GM18526 (cell line): ENCODE measurements around the gene KIZ.

ENCODE experiments used
- POLR2A ChIP-seq: IDR thresholded peaks from 3 replicates; pipeline ENCODE4 v1.6.1; 2011; ENCODE audit not compliant: insufficient read length; ENCODE audit errors: extremely low read depth

The KIZ gene

DNA sequence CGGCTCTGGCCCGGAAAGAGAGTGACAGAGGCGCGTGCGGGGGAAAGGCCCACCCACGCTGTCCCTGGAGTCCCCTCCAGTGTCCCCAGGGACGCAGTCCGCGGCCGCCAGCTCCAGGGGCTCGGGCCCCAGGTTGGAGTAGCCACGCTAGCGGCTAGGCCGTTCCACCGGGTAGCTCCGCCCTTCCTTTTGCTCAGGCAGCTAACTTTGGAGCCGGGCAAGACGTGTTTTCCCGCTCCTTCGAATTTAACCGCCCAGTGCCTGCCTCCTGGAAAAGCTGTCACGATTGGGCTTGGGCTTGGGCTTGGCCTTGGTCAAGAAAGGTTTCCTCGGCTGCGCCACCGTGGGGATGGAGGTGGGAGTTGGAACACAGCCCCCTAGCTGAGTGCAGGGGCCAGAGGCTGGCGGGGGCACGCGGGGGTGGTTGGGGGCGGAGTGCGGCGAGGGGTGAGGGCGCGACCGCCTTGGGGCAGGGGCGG, 24.4 kb upstream of the KIZ start:
- TF ChIP-seq POLR2A, result peak; percentile 35

DNA sequence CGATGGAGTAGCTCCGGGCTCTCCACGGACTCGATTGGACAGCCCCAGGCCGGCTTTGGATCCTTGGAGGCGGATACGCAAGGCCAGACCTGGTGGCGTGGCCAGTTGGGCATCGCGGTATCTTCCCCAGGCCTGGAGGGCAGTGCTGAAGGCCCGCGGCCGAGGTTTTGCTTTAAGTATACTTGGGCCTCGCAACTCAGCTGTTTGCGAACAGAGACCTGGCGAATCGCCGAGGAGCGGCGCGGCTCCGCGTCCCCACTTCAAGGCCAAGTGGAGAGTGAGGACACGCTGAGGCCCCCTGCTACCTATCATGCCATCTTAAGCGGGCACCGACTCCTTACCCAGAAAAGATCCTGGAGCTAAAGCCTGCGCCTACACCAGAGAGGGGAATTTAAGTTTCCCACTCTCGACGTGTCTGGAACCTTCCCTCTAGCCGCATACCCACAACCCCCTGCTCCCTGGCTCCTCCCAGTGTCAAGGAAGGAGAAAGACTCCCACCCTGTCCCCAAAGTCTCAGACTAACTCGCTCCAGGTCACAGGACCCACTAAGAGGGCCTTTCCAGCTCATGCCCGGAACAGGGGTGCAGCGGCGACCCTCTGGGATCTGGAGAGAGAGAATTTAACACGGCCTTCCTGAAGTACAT, 23.8 kb upstream of the KIZ start:
- peak; percentile 24 for TF ChIP-seq POLR2A

DNA sequence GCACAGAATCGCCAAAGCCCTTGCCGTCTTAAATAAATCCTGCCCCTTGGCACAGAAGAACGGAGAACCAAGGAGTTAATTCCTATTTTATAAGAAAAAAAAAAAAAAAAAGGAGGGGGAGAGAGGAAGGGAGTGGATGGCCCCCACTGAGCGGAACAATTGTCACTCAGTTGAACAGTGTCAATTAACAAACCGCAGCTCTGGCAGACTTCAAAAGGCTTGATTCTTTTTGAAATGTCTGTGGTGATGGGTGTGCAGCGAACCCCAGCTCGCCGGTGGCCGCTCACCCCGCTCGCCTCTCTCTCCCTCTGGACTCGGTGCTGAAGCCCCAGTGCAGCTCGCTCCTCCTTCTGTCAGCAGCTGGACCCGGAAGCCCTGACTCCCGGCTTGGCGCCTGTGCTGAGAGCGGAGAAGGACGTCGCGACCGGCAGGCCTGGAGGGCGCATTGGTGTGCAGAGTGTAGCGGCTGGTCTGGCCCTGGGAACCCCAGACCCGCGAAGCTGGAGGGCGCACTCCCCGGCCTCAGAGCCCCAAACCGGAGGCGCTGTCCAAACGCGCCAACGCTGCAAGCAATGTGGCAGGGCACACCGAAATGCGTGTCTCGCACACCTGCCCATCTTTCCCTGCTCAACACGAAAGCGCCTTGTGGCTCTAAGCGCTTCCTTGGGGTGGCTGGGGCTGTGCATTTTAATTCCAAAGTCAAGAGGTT, 23.1 kb upstream of the KIZ start:
- no peak for TF ChIP-seq POLR2A

DNA sequence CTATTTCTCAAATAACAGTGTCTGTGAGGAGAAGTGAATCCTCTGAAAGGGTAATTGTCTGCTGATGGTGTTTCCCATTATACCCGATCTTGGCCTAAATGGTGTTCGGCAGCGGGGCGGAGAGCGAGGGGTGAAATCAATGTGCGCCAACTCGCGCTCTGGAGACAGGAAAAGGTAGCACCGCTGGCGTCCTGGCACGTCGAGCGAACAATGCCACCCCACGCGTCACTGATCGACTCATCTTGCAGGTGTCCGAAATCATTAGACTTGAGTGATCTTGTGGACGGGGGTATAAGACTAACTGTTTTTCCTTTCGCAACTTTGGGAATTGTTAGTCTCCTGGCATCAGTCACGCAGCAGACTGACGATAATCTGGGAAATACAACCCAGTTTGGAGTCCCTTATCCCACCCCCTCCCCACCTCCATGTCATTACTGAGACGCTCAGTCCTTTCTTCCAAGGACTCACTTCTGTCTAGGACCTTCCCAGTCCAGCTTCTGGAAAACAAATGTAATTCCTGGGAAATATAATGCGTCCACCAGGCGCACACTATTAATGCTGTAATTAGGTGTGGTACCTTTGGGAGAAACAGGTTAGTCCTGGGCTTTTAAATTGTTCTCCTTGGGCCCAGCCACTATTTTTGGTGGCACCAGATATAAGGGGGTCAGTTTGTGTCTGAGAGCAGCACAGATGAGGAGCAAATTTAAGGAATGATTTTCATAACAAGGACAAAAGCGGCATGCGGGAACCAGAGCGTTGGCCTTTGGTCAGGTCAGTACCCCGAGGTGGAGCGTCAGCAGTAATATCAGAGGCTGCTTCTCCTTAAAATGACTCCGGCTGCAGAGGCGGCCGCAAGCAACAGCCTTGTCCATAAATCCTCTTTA, 22.1 kb upstream of the KIZ start:
- TF ChIP-seq POLR2A, result no peak

DNA sequence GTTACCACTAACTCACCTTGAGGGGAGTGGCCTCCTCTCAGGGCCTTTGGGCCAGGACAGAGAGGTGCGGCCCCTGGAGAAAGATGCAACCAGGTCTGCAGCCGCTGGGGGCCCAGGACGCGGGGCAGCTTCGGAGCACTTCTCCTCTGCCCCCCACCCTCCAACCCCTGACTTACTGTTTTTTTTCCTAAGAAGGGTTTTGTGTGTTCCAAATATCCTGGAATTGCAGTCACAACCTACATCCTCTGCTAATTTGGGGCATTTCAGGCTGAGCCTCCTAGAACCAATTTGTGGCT, 21.5 kb upstream of the KIZ start:
- TF ChIP-seq POLR2A, result no peak

DNA sequence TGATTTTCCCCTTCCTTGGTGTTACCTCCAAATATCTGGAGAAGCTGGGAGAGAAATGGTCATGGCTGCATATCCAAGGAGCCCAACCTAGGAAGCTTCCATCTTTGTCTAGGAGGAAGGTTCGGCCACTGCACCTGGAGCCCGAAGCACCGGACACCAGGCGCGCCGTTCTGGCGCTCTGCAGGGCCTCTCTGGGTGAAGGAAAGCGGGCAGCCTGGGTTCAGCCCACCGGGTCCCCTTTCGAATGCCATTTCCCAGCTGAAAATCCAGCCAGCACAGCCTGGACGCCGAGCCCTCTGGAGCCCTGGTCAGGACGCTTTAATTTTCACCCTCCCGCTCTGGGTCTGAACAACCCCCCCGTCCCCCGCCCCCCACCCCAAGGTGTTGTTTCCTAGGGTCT, 21.0 kb upstream of the KIZ start:
- TF ChIP-seq POLR2A, result no peak

DNA sequence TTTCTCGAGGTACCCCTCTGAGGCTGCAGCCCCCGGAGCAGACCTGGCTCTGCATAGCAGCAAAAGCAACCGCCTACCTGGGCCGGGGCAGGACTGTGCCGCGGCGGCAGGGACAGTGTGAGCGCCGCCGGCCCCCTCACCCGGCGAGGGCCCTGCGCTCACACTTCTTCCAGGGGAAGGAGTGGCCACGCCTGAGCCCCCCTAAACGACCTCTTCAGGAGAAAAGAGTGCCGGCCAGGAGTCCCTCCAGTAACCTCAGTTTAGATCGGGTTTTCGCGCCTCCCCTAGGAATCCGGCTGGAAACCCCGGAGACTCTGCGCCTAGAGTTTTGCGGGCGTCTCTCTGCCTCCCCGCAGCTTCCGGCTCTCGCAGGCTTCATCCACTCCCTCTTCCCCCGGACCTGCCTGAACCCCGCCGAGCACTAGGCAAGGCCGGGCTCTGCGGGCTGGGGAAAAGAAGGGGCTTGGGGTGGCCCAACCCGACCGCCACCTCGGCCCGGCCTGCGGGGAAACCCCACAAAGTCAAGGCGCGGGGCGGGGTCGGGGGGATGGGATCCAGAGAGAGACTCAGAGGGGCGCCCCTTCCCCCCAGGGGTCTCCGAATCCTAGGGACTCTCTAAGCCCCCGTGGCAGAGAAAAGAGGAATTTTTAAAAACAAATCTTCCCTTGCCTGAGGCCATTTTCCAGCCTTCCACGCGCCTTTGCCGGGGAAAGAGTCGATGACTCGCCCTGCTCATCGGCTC, 20.3 kb upstream of the KIZ start:
- TF ChIP-seq POLR2A, result no peak

DNA sequence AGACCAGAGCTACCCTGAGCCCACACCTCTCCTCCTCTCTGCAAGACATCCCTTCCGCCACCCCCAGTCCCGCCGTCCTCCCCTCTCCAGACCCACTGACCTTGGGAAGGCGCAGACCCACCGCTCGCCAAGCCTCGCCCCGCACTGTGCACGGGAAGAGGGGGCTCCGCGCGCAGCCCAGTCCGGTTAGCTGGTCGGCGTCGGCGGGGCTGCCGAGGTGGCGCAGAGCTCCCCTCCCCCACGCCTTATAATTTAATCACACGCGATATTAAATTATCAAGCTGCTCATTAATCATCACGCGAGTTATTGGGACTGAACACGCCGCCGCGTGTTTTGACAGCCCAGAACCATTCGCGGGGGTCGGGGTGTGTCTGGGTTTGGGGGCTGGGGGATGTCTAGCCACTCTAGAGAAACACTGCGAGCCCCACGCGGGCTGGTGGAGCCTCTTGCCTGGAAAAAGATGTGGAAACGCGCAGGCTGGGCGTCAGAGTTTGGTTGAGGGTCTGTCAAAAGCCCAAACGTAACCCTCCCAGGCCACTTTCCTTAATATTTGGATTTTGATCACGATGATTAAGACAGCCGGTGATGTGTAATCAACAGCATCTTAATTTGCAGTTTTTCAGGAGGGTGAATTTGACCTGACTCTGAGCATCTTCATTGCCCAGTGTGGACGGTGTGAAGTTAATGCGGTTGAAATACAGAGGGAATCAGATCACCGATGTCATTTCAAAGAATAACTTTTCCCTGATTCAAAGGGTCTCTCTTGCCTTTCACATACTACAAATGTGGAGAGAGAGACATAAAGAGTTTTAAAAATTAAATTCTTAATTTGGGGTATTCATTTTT, 19.5 kb upstream of the KIZ start, which contains the start of gene LINC00237:
LINC00237 (minus strand) TSS at position 188 of the 847 bp plus-strand sequence.
- no peak for TF ChIP-seq POLR2A

DNA sequence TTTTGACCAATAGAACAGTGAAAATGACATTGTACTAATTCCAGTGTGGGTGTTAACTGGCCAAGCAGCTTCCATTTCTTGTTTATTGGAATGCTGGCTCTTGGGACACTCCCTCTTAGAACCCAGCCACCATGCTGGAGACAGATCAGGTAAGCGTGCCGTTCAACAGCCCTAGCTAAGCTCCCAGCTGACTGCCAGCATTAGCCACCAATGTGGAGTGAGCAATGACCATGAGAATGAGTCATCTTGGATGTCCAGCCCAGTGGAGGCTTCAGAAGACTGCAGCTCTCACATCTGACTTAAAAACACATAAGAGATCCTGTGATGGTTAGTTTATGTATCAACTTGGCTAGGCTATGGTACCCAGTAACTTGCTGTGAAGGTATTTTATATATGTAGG, 16.7 kb upstream of the KIZ start:
- TF ChIP-seq POLR2A, result no peak

DNA sequence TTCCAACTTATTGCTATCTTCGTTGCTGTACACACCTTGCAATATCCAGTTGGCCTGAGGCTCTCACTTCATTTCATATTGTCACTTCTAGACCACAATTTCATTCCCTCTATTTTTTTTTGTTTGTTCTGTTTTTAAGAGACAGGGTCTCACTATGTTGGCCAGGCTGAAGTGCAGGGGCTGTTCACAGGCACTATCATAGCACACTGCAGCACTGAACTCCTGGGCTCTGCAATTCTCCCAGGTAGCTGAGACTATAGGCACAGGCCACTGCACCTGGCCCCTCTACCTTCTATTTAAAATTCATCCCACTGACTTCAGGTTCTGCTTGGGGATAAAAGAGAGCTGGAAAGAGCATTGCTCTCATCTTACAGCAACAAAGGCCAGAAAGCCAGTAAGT, 15.1 kb upstream of the KIZ start:
- TF ChIP-seq POLR2A, result no peak

DNA sequence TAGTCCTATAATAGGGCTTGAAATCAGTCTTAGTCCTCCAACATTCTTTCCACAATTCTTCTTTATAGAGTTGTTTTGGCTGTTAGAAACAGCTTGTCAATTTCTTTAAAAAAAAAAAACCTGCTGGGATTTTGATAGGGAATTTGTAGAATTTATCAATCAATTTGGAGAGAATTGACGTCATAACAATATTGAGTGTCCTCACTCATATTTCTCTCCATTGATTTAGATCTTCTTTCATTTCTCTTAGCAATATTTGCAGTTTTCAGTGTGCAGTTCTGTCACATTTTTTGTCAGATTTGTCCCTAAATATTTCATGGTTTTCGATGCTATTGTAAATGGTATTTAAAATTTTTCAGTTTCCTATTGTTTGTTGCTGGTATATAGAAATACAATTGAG, 14.5 kb upstream of the KIZ start:
- no peak for TF ChIP-seq POLR2A

DNA sequence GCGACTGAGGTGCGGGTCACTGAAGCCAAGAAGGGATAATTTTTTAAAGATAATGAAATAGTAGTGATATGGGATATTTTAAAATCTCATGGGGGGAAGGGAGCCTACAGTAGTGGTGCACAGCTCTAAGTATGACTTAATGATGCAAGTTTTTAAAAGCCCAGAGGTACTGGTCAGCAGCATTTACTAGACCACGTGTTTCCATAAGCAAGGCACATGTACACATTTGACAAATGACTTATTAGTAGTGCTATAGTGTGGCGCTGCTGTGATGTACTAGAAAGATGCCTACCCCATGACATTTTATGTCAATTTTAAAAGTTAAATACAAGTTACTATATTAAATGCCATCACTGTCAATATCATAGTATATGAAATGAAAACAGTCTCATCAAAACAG, 12.2 kb upstream of the KIZ start:
- no peak for TF ChIP-seq POLR2A

DNA sequence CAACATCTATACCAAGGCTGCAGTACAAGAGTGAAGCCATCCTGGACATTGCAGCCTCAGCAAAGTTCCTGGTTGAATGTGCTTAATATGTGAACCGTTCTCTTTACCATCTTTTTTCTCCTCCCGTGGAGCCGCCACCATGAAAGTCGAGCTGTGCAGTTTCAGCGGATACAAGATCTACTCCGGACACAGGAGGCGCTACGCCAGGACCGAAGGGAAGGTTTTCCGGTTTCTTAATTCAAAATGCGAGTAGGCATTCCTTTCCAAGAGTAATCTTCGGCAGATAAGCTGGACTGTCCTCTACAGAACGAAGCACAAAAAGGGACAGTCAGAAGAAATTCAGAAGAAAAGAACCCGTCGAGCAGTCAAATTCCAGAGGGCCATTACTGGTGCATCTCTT, 11.3 kb upstream of the KIZ start:
- no peak for TF ChIP-seq POLR2A

DNA sequence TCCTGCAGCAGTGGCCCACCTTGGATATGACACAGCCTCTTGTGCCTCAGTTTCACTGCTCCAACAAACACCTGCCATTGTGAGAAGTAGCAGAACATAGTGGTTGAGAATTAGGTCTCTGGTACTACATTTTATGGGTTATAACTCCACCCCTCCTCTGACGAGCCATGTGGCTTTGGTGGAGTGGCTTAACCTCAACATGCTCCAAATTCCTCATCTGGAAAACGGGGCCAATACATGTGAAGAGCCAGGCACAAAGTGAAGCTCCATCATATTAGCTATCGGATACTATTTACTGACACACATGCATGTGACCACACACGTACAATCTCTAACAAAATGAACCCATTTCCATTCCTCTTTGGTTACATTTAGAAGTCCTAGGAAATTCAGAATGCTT, 8.4 kb upstream of the KIZ start:
- TF ChIP-seq POLR2A, result no peak
